ENCODE measurements around the gene SBK2. TPM values are rescaled to one million over a fixed set of nuclear protein-coding genes. Genes with fewer than 3 reads are reported as not detected.

Gene SBK2
- total RNA-seq, 4 donors from 2014 or later: not detected

GRCh38 chr19:55526216-55527196 is 10.4 kb downstream of the SBK2 start:
- Histone ChIP-seq H3K27ac (no peak overlapping the region), H3K27me3 (peaks cover 0 to 59% (median 0%) of the 10 kb centered on the region in 4 donors), H3K36me3 (no peaks in the 10 kb centered on the region), H3K4me3 (no peak overlapping the region), H3K4me1 (peaks cover 3 to 19% (median 10%) of the 10 kb centered on the region in 3 donors), H3K9me3 (no peaks in the 10 kb centered on the region)
- DNase-seq: no peak
- intact Hi-C loops (cut with DNase I): no loop called here
- WGBS, 2 donors: 29 to 41% methylated on average over 24 to 27 of the region's 35 CpGs
- TF ChIP-seq CTCF (IDR thresholded peaks at IDR 0.05): no peak
- TF ChIP-seq POLR2A (IDR thresholded peaks at IDR 0.05): no peak

DNA sequence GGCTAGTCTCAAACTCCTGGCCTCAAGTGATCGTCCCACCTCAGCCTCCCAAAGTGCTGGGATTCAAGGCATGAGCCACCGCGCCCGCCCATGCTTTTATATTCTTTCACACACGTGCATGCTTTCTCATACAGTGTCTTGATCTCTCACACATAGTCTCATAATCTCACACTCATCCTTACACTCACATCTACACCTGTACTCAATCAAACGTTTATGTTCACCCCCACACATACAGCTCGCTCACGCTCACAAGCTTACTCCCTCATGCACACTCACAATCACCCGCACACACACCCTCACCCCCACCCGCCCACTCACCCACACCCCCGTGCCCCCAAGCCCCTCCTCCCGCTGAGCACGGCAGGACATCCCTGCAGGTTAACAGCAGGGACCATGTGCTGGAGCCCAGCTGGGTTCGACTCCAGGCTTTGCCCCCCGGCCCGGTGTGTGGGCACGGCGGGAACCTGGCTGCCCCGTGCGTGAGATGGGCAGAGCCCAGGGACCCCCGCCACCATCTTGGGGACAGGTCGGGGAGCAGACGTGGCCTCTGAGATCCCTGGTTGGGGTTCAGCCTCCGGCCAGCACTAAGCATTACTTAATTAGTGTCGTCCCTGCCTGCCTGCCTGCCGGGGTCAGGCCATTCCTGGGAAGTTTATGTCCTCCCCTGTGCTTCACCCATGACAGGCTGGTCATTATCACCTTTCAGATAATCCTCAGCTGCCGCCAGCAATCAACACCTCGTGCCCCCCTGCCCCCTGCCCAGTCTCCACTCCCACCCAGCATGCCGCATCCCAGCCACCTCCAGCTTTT is 11.4 kb downstream of the SBK2 start:
- Histone ChIP-seq H3K27me3 (peaks cover 0 to 54% (median 0%) of the 10 kb centered on the region in 4 donors), H3K9me3 (no peaks in the 10 kb centered on the region), H3K36me3 (no peaks in the 10 kb centered on the region), H3K4me1 (peaks cover 3 to 26% (median 12%) of the 10 kb centered on the region in 3 donors), H3K4me3 (no peak overlapping the region), H3K27ac (no peak overlapping the region)
- intact Hi-C loops (cut with DNase I): no loop called here
- 38 to 39% methylated on average over 13 to 16 of the region's 29 CpGs for WGBS, 2 donors
- no peak for TF ChIP-seq CTCF (IDR thresholded peaks at IDR 0.05)
- no peak for DNase-seq

DNA sequence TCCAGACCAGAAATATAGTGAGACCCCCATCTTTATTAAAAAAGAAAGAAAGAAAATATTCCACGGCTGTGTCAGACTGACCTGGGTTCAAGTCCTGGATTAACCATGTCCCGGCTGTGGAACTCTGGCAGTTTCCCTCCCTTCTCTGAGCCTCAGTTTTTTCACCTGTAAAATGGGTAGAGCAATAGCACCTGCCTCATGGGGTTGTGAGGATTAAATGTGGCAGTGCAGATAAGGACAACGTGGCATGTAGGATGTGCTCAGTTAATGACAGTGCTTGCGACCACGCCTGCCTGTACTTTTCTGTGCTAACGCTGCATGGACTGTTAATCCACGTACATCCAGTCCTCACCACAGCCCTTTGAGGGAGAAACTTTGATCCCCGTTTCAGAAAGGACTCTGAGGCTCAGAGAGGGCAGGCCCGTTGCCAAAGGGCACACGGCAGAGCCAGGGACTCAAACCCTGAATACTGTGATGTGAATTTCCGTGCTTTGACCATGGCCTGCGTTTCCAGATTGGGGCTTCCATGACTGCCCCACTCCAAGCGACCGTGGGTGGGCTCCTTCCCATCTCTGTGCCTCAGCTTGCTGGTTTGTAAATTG is 16.1 kb downstream of the SBK2 start:
- TF ChIP-seq CTCF (IDR thresholded peaks at IDR 0.05): no peak
- TF ChIP-seq POLR2A (IDR thresholded peaks at IDR 0.05): no peak
- no peak for DNase-seq
- WGBS, 2 donors: 63 to 70% methylated on average over 7 to 11 of the region's 14 CpGs
- H3K4me3 ChIP-seq: no peak overlapping the region
- no peaks in the 10 kb centered on the region for H3K36me3 ChIP-seq
- no peaks in the 10 kb centered on the region for H3K9me3 ChIP-seq
- H3K4me1 ChIP-seq: peaks cover 0 to 26% (median 10%) of the 10 kb centered on the region in 3 donors
- intact Hi-C loops (cut with DNase I): no loop called here
- H3K27me3 ChIP-seq: peaks cover 0 to 26% (median 0%) of the 10 kb centered on the region in 4 donors
- no peak overlapping the region for H3K27ac ChIP-seq

DNA sequence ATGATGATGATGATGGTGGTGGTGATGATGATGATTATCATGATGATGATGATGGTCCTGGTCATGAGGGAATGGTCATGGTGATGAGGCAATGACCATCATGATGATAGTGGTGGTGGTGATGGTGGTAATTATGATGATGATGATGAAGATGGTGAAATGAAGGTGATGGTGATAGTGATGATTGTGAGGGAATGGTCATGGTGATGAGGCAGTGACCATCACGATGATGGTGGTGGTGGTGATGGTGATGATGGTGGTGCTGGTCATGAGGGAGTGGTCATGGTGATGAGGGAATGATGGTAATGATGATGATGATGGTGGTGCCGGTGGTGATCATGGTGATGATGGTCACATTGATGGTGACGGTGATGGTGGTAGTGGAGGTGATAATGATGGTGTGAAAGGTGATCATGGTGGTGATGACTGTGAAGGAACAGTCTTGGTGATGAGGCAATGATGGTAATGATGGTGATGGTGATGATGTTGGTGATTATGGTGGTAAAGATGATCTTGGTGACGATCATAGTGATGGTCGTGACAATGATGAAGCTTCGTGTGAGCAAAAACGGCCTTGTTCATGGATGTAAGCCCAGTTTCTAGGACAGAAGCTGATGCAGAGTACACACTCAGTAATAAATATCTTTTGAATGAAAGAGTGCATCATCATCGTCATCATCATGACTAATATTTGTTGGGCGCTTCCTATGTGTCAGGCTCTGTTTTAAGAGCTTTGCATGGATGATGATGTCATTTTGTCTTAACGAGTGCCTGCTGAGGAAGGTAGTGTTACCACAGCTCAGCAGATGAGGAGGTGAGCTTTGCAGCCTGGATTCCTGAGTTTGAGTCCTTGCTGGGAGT is 17.3 kb downstream of the SBK2 start:
- Histone ChIP-seq H3K27ac (no peak overlapping the region), H3K36me3 (no peaks in the 10 kb centered on the region), H3K9me3 (no peaks in the 10 kb centered on the region), H3K27me3 (peaks cover 0 to 15% (median 0%) of the 10 kb centered on the region in 4 donors), H3K4me1 (peaks cover 0 to 23% (median 10%) of the 10 kb centered on the region in 3 donors), H3K4me3 (no peak overlapping the region)
- DNase-seq: no peak
- TF ChIP-seq POLR2A (IDR thresholded peaks at IDR 0.05): no peak
- no peak for TF ChIP-seq CTCF (IDR thresholded peaks at IDR 0.05)
- 62 to 75% methylated on average over 10 of the region's 10 CpGs for WGBS, 2 donors
- intact Hi-C loops (cut with DNase I): loop anchor here (5.0 kb wide), 2 partner anchors 93 to 113 kb away; no protein-coding TSS in a partner anchor

Data from esophagus squamous epithelium (tissue), 5 donors.